GM12864 (cell line): ENCODE results near the gene ATG10.

ENCODE experiments used
- DNase-seq: peaks from one replicate; pipeline ENCODE4 v3.0.0-alpha.2; 2011; ENCODE audit warnings: low read depth
- H3K4me3 ChIP-seq: 2 replicates; pipeline ENCODE4 v1.5.1; 2011; ENCODE audit warnings: mild to moderate bottlenecking, low read depth, low read length, control low read depth
- TF ChIP-seq, protein P1 (sequence below): IDR thresholded peaks from 2 replicates; pipeline ENCODE4 v1.5.1; 2011; ENCODE audit warnings: low read depth, mild to moderate bottlenecking, moderate library complexity, low read length, control low read depth, inconsistent platforms; ENCODE audit errors: missing control alignments

ATG10 gene

DNA sequence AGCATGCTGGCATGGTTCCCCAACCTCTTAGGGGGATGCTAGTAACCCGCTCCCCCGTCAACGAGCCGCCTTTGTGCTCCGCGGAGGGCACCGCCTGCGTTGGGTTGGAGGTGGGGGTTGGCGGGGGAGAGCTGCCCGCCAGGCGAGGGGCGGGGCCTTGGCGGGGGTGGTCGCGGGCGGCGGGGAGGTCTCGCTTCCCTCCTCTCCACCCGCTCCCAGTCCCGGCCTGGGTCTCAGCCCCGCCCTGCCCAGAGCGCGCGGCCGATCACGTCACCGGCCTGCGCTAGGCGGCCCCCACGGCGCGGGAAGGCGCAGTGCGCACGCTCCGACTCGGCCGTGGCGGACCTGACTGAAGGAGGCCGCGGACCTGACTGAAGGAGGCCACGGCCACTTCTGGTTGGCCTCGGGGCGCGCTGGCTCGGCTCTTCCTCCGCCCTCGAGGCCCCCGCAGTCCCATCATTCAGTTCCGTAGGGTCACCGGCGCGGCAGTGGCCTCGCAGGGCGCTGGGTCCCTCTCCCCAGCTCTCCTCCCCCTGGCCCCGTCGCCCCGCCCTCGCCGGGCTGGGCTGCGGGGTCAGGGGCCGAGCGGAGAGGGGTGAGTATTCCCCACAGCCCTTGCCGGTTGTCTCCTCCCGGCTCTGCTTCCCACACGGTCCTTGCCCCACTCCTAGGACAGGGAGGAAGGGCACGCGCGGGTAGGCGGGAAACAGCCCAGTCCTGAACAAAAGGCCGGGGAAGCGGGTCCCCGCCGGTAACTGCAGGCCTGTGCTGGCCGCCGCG lies at the start of gene ATG10:
Gene ATG10, plus strand, starts transcription at position 312 of the 780 bp plus-strand sequence. CDS start 15,548 bp downstream, outside the sequence.
- DNase-seq, result peak; percentile 68
- TF ChIP-seq, protein P1, sequence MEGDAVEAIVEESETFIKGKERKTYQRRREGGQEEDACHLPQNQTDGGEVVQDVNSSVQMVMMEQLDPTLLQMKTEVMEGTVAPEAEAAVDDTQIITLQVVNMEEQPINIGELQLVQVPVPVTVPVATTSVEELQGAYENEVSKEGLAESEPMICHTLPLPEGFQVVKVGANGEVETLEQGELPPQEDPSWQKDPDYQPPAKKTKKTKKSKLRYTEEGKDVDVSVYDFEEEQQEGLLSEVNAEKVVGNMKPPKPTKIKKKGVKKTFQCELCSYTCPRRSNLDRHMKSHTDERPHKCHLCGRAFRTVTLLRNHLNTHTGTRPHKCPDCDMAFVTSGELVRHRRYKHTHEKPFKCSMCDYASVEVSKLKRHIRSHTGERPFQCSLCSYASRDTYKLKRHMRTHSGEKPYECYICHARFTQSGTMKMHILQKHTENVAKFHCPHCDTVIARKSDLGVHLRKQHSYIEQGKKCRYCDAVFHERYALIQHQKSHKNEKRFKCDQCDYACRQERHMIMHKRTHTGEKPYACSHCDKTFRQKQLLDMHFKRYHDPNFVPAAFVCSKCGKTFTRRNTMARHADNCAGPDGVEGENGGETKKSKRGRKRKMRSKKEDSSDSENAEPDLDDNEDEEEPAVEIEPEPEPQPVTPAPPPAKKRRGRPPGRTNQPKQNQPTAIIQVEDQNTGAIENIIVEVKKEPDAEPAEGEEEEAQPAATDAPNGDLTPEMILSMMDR, result no peak
- peak within 1 kb of the TSS; percentile 96 for H3K4me3 ChIP-seq

DNA sequence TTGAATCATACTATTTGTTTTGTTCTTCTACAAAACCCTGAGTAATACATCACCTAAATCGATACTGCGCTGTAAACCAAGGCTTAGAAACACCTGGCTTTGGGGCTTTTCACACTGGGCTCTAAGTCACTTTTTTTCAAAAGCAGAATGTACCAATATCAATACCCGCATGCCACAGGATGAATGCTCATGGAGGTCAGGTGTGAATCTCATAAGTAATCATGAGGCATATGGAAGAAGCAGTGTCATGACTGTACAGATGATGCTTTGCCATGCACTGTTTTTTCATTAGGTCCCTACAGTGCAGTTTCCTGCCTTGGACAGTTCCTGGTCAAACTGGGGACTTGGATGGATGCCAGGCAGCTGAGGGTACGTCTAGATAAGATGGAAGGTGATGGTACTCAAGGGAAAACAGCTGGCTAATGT lies 49.0 kb upstream of the ATG10 start:
- H3K4me3 ChIP-seq, result no peak overlapping the region
- DNase-seq, result no peak
- TF ChIP-seq, protein P1, result no peak

DNA sequence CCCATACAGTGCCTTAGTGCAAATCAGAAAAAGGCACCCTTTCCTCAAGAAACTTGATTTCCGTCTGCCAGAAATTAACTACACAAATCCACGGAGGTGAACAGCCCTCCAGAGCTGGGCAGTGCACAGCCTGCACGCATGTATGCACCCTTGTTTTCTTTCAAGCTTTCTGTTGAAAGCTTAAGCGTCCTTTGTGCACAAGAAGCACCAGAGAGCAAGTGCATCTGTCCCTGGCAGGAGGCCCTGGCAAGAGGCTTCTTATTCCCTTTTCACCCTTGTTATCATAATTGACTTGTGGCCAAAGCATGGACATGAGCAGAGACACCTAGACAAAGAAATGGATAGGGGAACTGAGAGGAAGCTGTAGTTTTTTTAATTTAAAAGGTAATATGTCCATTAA lies 47.4 kb upstream of the ATG10 start:
- H3K4me3 ChIP-seq, result no peak overlapping the region
- TF ChIP-seq, protein P1, result no peak
- no peak for DNase-seq

DNA sequence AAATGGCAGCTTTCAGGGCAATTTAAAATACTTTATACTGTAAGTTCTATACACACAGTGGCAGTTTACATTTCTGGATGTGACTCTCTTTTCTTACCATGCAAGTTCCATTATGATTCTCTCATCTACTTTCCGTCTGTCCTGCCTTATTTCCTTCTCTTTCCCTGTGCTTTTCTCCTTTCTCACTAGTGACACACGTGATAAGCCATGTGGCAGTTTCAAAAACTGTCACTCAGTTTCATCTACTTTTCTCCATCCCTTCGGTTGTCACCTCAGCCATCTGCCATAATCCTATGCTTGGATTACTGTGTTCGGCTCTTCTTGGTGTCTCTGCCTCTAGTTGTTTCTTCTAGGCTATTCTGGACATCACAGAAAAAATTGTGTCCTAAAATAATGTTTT lies 46.8 kb upstream of the ATG10 start:
- H3K4me3 ChIP-seq, result no peak overlapping the region
- TF ChIP-seq, protein P1, result no peak

DNA sequence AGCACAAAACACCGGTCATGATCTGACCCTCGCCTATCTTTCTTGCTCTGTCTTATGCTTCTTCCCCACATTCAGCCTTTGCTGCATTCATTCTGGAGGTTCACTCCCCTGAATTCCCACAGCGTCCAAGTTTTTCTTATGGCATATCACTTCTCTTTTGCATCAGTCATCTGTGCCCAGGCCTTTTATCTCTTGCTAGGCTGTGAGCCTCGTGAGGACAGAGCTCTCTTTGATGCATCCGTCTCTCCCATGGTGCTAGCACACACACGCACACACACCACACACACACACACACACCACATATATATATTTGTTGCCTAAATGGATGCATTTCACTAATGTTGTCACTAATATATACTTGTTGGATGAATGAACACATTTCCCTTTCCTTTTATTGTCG lies 45.8 kb upstream of the ATG10 start:
- no peak for DNase-seq
- TF ChIP-seq, protein P1, result no peak
- H3K4me3 ChIP-seq, result no peak overlapping the region

More for the DNA sequence above, 46.8 kb upstream of the ATG10 start:
- no peak for DNase-seq

DNA sequence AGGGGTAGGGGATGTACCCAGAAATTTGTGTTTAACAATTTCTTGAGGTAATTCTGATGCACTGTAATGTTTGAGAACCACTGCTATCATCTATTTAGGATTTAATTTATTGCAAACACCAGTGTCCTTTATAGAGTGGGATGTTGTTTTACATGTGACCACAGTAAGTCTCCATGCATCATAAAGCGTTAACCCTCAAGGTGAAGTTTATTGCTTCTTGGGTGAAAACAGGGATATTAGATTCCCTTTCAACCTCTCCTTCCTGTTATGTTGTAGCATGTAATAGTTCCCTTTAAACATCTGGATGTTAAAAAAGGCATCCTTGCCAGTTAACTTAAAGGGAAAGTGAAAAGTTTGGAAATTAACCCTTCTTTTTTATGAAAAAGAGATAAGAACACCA lies 35.8 kb upstream of the ATG10 start:
- TF ChIP-seq, protein P1, result no peak
- no peak overlapping the region for H3K4me3 ChIP-seq
- no peak for DNase-seq

DNA sequence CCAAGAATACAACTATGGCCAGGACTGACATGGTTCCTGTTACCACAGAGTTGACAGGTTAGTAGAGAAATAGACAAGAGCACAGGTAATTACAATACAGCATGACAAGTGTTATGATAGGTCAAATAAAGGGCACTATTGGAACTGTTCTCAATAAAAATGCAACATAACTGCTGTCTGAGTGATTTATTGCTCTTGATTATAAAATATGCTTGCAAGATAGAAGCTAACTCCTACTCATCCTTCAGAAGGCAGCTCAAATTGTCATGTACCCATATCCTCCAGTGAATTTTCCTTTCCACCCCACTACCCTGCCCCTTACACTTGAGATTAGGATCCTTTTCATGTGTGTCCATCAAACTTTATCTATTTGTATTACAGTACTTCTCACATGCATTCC lies 35.1 kb upstream of the ATG10 start:
- TF ChIP-seq, protein P1, result no peak
- no peak for DNase-seq
- no peak overlapping the region for H3K4me3 ChIP-seq
